ENCODE measurements around the gene INAFM1.

- no peak for TF ChIP-seq CTCF (IDR thresholded peaks at IDR 0.05)
- TF ChIP-seq POLR2A (IDR thresholded peaks at IDR 0.05), result no peak
These were observed 8.2 kb upstream of the INAFM1 start for GRCh38 chr19:47266401-47266941.

All from testis (tissue), 2 donors.